Activated CD4-positive, alpha-beta memory T cell treated with anti-CD3 and anti-CD28 coated beads, Interleukin-2, amount 10 ng/mL, durations not matched to agents 7 days and 5 days (primary cell): Measurements from ENCODE around the gene GRP. TPM values are rescaled to one million over a fixed set of nuclear protein-coding genes. Genes with fewer than 3 reads are reported as not detected.

Experiments
- CTCF ChIA-PET: fragments of 350-600 bp; sonication (Branson Sonifier 250); formaldehyde crosslinking; loops from one replicate; lab custom pipeline; 2021; ENCODE audit warnings: antibody characterized with exemption, inconsistent platforms; lab: Charles Lee
- POLR2A ChIA-PET: fragments of 350-600 bp; sonication (Branson Sonifier 250); formaldehyde crosslinking; loops from one replicate; lab custom pipeline; 2021; ENCODE audit warnings: antibody characterized with exemption; lab: Charles Lee
- DNase-seq: peaks from one replicate; pipeline ENCODE4 v3.0.0-alpha.2; 2020
- H3K27ac Mint-ChIP-seq: one replicate; pipeline ENCODE4 v1.8.0; 2021; ENCODE audit warnings: mild to moderate bottlenecking, mixed read lengths
- H3K27me3 Mint-ChIP-seq: one replicate; pipeline ENCODE4 v1.8.0; 2021; ENCODE audit warnings: mixed read lengths
- H3K36me3 Mint-ChIP-seq: one replicate; pipeline ENCODE4 v1.8.0; 2021; ENCODE audit warnings: low read depth, mixed read lengths
- H3K4me1 Mint-ChIP-seq: one replicate; pipeline ENCODE4 v1.8.0; 2021; ENCODE audit warnings: mixed read lengths
- H3K4me3 Mint-ChIP-seq: one replicate; pipeline ENCODE4 v1.8.0; 2021; ENCODE audit warnings: mild to moderate bottlenecking, mixed read lengths
- H3K9me3 Mint-ChIP-seq: one replicate; pipeline ENCODE4 v1.8.0; 2021; ENCODE audit warnings: mixed read lengths
- total RNA-seq, 2 experiments: library from RNA; stranded (reverse); gene quantifications; one replicate each; pipeline ENCODE4 v1.2.3, GENCODE V29; 2021

Gene GRP
- total RNA-seq, 2 experiments from 2014 or later: not detected

- no peak overlapping the region for H3K4me3 Mint-ChIP-seq
- ChIA-PET POLR2A (no interaction called here), CTCF (no interaction called here)
- H3K4me1 Mint-ChIP-seq: peaks cover 31% of the 10 kb centered on the region
- H3K36me3 Mint-ChIP-seq: peaks cover 3% of the 10 kb centered on the region
- no peak for DNase-seq
- H3K9me3 Mint-ChIP-seq: no peaks in the 10 kb centered on the region
- peaks cover 80% of the 10 kb centered on the region for H3K27me3 Mint-ChIP-seq
- no peak overlapping the region for H3K27ac Mint-ChIP-seq
These were observed 52.4 kb downstream of the GRP start for GRCh38 chr18:59272221-59272888.

- ChIA-PET CTCF (no interaction called here), POLR2A (no interaction called here)
- Mint-ChIP-seq H3K4me3 (no peak within 1 kb of the TSS), H3K4me1 (peaks cover 24% of the 10 kb centered on the region), H3K36me3 (peaks cover 3% of the 10 kb centered on the region), H3K9me3 (no peaks in the 10 kb centered on the region), H3K27me3 (peaks cover 78% of the 10 kb centered on the region), H3K27ac (no peak within 1 kb of the TSS)
- DNase-seq: peak; percentile 30
These were observed 53.2 kb downstream of the GRP start, which contains the start of gene RAX for GRCh38 chr18:59272891-59273758. TSS of gene RAX (minus strand) at chr18:59273454. CDS start at chr18:59273206, 248 bp downstream.

DNA sequence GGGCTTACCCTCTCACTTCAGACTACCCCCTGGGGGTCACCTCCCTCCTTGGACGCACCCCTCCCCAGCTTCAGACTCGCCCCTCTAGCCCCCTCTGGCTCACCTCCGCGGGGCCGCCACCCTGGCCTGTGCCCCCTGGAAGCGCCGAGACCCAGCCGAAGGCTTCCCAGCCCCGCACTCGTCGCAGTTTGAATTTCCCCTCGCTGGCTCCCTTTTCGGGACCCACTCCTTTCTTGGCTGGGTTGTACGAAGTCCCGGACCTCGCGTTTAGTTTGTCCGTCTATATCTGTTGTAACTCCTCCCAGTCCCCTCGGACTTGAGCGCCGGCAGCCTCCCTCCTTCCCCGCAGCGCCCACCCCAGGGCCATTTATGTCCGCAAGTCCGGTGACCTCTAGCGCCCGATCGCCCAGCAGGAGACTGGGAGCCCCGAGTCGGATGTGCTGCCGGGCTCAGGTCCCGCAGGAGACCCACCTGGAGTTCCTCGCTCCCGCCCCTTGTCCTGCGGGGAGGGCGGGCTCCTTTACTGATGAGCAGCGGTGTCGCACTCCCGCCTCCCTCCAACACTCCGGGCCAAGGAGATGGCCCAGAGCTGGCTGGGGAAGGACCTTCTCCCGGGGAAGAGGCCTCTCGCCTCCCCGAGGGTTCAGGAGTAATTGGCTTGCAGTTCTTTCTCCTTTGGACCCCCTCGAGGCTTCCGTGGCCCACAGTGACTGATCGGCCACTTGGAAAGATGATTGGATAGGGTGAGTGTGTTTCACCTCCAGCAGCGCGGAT, 54.0 kb downstream of the GRP start:
- peaks cover 16% of the 10 kb centered on the region for H3K4me1 Mint-ChIP-seq
- no peak overlapping the region for H3K27ac Mint-ChIP-seq
- no peaks in the 10 kb centered on the region for H3K9me3 Mint-ChIP-seq
- ChIA-PET POLR2A (no interaction called here), CTCF (no interaction called here)
- no peak overlapping the region for H3K4me3 Mint-ChIP-seq
- H3K27me3 Mint-ChIP-seq: peaks cover 76% of the 10 kb centered on the region
- H3K36me3 Mint-ChIP-seq: no peaks in the 10 kb centered on the region
- no peak for DNase-seq

- Mint-ChIP-seq H3K27ac (no peak overlapping the region), H3K4me1 (peaks cover 13% of the 10 kb centered on the region), H3K9me3 (no peaks in the 10 kb centered on the region), H3K27me3 (peaks cover 76% of the 10 kb centered on the region), H3K36me3 (no peaks in the 10 kb centered on the region), H3K4me3 (no peak overlapping the region)
- ChIA-PET POLR2A (no interaction called here), CTCF (no interaction called here)
- DNase-seq: no peak
These were observed 54.6 kb downstream of the GRP start for GRCh38 chr18:59274533-59274928.

DNA sequence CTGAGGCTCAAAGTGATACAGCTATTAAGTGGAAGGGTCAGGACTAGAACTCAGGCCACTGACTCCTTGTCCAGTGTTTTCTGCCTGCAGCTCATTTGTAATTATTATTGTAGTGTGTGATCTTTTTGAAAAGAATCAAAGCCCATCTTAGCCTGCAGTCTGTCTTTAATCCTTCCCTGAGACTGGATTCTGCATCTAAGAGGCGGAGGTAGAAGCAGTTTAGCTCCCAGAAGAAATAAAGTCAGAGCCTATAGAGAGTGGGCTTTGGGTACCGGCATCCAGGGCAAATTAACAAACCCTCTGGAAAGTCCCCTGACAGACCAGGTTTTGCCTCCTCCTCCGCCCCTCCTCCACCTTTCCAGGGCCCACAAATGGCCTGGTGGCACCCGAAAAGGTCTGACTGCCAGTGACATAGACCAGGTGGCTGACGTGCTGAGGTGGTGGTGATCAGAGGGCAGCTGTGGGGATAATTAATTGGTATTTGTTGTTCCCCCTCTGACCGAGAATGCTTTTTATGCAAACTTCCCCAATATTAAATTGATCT, 55.5 kb downstream of the GRP start:
- ChIA-PET POLR2A (no interaction called here), CTCF (interaction anchor here (1.5 to 1.9 kb wide), 2 partner anchors 25 to 27 kb away, joined by 3 to 4 read pairs; no protein-coding TSS in a partner anchor)
- H3K27me3 Mint-ChIP-seq: peaks cover 73% of the 10 kb centered on the region
- H3K4me3 Mint-ChIP-seq: no peak overlapping the region
- DNase-seq: no peak
- H3K27ac Mint-ChIP-seq: no peak overlapping the region
- H3K36me3 Mint-ChIP-seq: no peaks in the 10 kb centered on the region
- peaks cover 10% of the 10 kb centered on the region for H3K4me1 Mint-ChIP-seq
- no peaks in the 10 kb centered on the region for H3K9me3 Mint-ChIP-seq

GRCh38 chr18:59276047-59276446, 56.1 kb downstream of the GRP start:
- no peak for DNase-seq
- Mint-ChIP-seq H3K27me3 (peaks cover 70% of the 10 kb centered on the region), H3K4me1 (peaks cover 10% of the 10 kb centered on the region), H3K4me3 (no peak overlapping the region), H3K9me3 (no peaks in the 10 kb centered on the region), H3K27ac (no peak overlapping the region), H3K36me3 (no peaks in the 10 kb centered on the region)
- ChIA-PET CTCF (interaction anchor here (1.2 to 1.9 kb wide), 3 partner anchors 25 to 80 kb away, joined by 3 to 4 read pairs (median 4); no protein-coding TSS in a partner anchor), POLR2A (no interaction called here)

DNA sequence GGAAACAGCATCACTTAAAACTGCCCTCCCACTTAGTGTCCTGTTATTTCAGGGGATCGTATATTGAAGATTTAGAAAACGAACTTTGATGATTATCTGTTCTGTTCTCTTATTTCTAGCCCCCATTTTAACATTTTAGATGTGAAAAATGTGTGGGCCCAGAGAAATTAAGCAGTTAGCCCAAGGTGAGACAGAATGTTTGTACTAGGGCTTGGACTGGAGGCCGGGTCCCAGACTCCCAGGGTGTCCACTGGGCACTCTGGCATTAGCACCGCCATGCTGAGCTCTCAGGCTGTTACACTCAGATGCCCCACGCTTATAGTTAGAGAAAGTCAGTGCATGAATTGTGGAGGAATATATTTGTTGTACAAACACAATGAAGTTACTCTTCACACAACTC, 58.8 kb downstream of the GRP start:
- H3K27me3 Mint-ChIP-seq: peaks cover 71% of the 10 kb centered on the region
- H3K36me3 Mint-ChIP-seq: no peaks in the 10 kb centered on the region
- peaks cover 3% of the 10 kb centered on the region for H3K4me1 Mint-ChIP-seq
- ChIA-PET POLR2A (no interaction called here), CTCF (no interaction called here)
- H3K27ac Mint-ChIP-seq: no peak overlapping the region
- no peak for DNase-seq
- no peak overlapping the region for H3K4me3 Mint-ChIP-seq
- no peaks in the 10 kb centered on the region for H3K9me3 Mint-ChIP-seq

DNA sequence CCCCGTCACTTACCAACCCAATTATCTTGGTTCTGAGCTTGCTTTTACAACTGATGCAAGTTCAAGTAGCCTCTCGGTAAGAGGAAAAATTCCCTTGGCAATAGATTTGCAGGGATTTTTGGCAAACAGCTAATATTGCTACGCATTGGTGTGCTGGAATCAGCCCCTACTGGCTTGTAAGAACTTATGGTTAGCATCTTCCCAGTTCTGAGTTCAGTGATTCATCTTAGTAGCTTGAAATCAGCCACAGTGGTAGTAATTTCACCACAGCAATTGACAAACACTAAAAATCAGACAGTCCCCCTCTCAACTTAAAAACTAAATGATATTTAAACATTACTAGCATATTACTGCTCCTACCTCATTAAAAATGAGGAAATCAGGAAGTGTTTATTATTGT, 59.2 kb downstream of the GRP start:
- H3K27ac Mint-ChIP-seq: no peak overlapping the region
- DNase-seq: no peak
- peaks cover under 1% of the 10 kb centered on the region for H3K4me1 Mint-ChIP-seq
- H3K27me3 Mint-ChIP-seq: peaks cover 69% of the 10 kb centered on the region
- H3K9me3 Mint-ChIP-seq: no peaks in the 10 kb centered on the region
- CTCF ChIA-PET: no interaction called here
- H3K36me3 Mint-ChIP-seq: no peaks in the 10 kb centered on the region
- no peak overlapping the region for H3K4me3 Mint-ChIP-seq
- POLR2A ChIA-PET: no interaction called here

GRCh38 chr18:59279722-59280121, 59.8 kb downstream of the GRP start:
- H3K4me3 Mint-ChIP-seq: no peak overlapping the region
- peaks cover 67% of the 10 kb centered on the region for H3K27me3 Mint-ChIP-seq
- ChIA-PET CTCF (interaction anchor here (1.3 kb wide), 1 partner anchor 11 kb away, joined by 3 read pairs; no protein-coding TSS in a partner anchor), POLR2A (no interaction called here)
- no peaks in the 10 kb centered on the region for H3K4me1 Mint-ChIP-seq
- no peak overlapping the region for H3K27ac Mint-ChIP-seq
- H3K36me3 Mint-ChIP-seq: no peaks in the 10 kb centered on the region
- DNase-seq: no peak
- H3K9me3 Mint-ChIP-seq: no peaks in the 10 kb centered on the region

Other genes starting within 250 kb of the GRP start
- 100 to 1,000 TPM; 119 to 129 TPM for gene SEC11C, start 80.3 kb upstream of the GRP start, total RNA-seq
- gene RAX, start 53.3 kb downstream of the GRP start, total RNA-seq: under 1 TPM in 1 of 2 experiments, not detected in 1; 0.10 TPM
- not detected for gene CPLX4, start 98.5 kb downstream of the GRP start, total RNA-seq
- 100 to 1,000 TPM; 102 to 104 TPM for gene LMAN1, start 139.1 kb downstream of the GRP start, total RNA-seq